GM12801 (cell line): ENCODE measurements around the gene REXO1.
A peak's percentile ranks its signal among the peaks of the same experiment; 100 is the strongest.
"Not testable (repeated sequence)": the region's sequence is repeated elsewhere in the genome, so short reads cannot be mapped to it uniquely, and the experiment has no call there.

Experiments
- CTCF ChIP-seq: IDR thresholded peaks from one replicate; pipeline ENCODE4 v1.5.1; 2011; ENCODE audit warnings: control low read depth; ENCODE audit not compliant: insufficient read length; ENCODE audit errors: extremely low read depth

Gene REXO1

GRCh38 chr19:1848399-1849131 lies at the start of gene REXO1:
Gene REXO1 (minus strand): TSS chr19:1848483. CDS start chr19:1848358, 125 bp downstream.
- peak; percentile 5 for TF ChIP-seq CTCF

- no peak for TF ChIP-seq CTCF
Measured at GRCh38 chr19:1896508-1896907, 48.2 kb upstream of the REXO1 start.

GRCh38 chr19:1893791-1894190 lies 45.5 kb upstream of the REXO1 start:
- TF ChIP-seq CTCF: no peak

- TF ChIP-seq CTCF: no peak
Measured at GRCh38 chr19:1889907-1890306, 41.6 kb upstream of the REXO1 start.

- TF ChIP-seq CTCF: no peak
Measured at GRCh38 chr19:1888385-1888784, 40.1 kb upstream of the REXO1 start.

- TF ChIP-seq CTCF: not testable (repeated sequence)
Measured at GRCh38 chr19:1885398-1886119, 37.3 kb upstream of the REXO1 start, which contains the start of gene ABHD17A. Gene ABHD17A (minus strand): TSS chr19:1885496. CDS start chr19:1881566, 3,930 bp downstream.

- TF ChIP-seq CTCF: no peak
Measured at GRCh38 chr19:1884719-1885334, 36.5 kb upstream of the REXO1 start.
